ENCODE data around the gene TET1. TPM values are rescaled to one million over a fixed set of nuclear protein-coding genes. Genes with fewer than 3 reads are reported as not detected.

TET1 gene
- total RNA-seq, 4 donors from 2014 or later = 6.9 to 9.6 (median 8.8) TPM

GRCh38 chr10:68717435-68717834, 157.3 kb downstream of the TET1 start:
- H3K27ac ChIP-seq (replicated peaks in 1 of 4) = no peak overlapping the region
- no peak for DNase-seq (ENCODE audit: extremely low spot score)
- H3K4me3 ChIP-seq = no peak overlapping the region
- TF ChIP-seq POLR2A (IDR thresholded peaks at IDR 0.05; ENCODE audit: low read depth) (no peak), CTCF (IDR thresholded peaks at IDR 0.05) (no peak), POLR2AphosphoS5 (IDR thresholded peaks at IDR 0.05) (no peak), EP300 (IDR thresholded peaks at IDR 0.05) (no peak)
- H3K36me3 ChIP-seq = no peaks in the 10 kb centered on the region
- H3K9me3 ChIP-seq = no peaks in the 10 kb centered on the region
- 82% methylated on average over 3 of the region's 3 CpGs for WGBS
- H3K27me3 ChIP-seq = no peaks in the 10 kb centered on the region
- peaks cover 2 to 10% (median 7%) of the 10 kb centered on the region in 4 donors for H3K4me1 ChIP-seq
- intact Hi-C loops (cut with DNase I) = no loop called here

GRCh38 chr10:68720793-68721672, 160.9 kb downstream of the TET1 start, which contains the start of gene CCAR1:
CCAR1 (plus strand) TSS chr10:68721239; CDS start chr10:68722505, 1,266 bp downstream.
- H3K27me3 ChIP-seq = no peaks in the 10 kb centered on the region
- intact Hi-C loops (cut with DNase I) = loop anchor here (2.0 to 5.0 kb wide), 2 partner anchors 169 to 194 kb away; partner anchors contain the start of gene SLC25A16
- peaks cover 6 to 18% (median 15%) of the 10 kb centered on the region in 4 donors for H3K4me1 ChIP-seq
- peak within 1 kb of the TSS; percentile 85 to 100 (median 94) for H3K4me3 ChIP-seq
- H3K36me3 ChIP-seq = peaks cover 4 to 31% (median 22%) of the 10 kb centered on the region in 4 donors
- DNase-seq (ENCODE audit: extremely low spot score) = peak; percentile 99
- WGBS = under 1% methylated on average over 26 of the region's 72 CpGs
- H3K27ac ChIP-seq (replicated peaks in 1 of 4) = peak within 1 kb of the TSS; percentile 86 to 97 (median 92)
- TF ChIP-seq POLR2AphosphoS5 (IDR thresholded peaks at IDR 0.05) (peak; percentile 93 to 94), EP300 (IDR thresholded peaks at IDR 0.05) (no peak), POLR2A (IDR thresholded peaks at IDR 0.05; ENCODE audit: low read depth) (no peak)
- H3K9me3 ChIP-seq = no peaks in the 10 kb centered on the region

GRCh38 chr10:68721673-68722335, 161.7 kb downstream of the TET1 start:
- H3K36me3 ChIP-seq = peaks cover 4 to 38% (median 28%) of the 10 kb centered on the region in 4 donors
- H3K27ac ChIP-seq (replicated peaks in 1 of 4) = peak overlapping the region; percentile 86 to 97 (median 92)
- H3K4me1 ChIP-seq = peaks cover 6 to 18% (median 15%) of the 10 kb centered on the region in 4 donors
- intact Hi-C loops (cut with DNase I) = loop anchor here (2.0 to 5.0 kb wide), 2 partner anchors 170 to 195 kb away; partner anchors contain the start of gene SLC25A16
- under 1% methylated on average over 8 of the region's 27 CpGs for WGBS
- H3K9me3 ChIP-seq = no peaks in the 10 kb centered on the region
- TF ChIP-seq EP300 (IDR thresholded peaks at IDR 0.05) = no peak
- DNase-seq (ENCODE audit: extremely low spot score) = no peak
- H3K27me3 ChIP-seq = no peaks in the 10 kb centered on the region
- peak overlapping the region; percentile 85 to 100 (median 94) for H3K4me3 ChIP-seq

GRCh38 chr10:68725016-68725415, 164.9 kb downstream of the TET1 start:
- Histone ChIP-seq H3K27ac (replicated peaks in 1 of 4) (no peak overlapping the region), H3K27me3 (no peaks in the 10 kb centered on the region), H3K4me3 (no peak overlapping the region), H3K4me1 (peaks cover 6 to 18% (median 16%) of the 10 kb centered on the region in 4 donors), H3K36me3 (peaks cover 17 to 70% (median 52%) of the 10 kb centered on the region in 4 donors), H3K9me3 (no peaks in the 10 kb centered on the region)
- TF ChIP-seq CTCF (IDR thresholded peaks at IDR 0.05) (no peak), POLR2AphosphoS5 (IDR thresholded peaks at IDR 0.05) (no peak), POLR2A (IDR thresholded peaks at IDR 0.05; ENCODE audit: low read depth) (no peak), EP300 (IDR thresholded peaks at IDR 0.05) (no peak)
- WGBS = 96% methylated on average over 14 of the region's 14 CpGs
- no peak for DNase-seq (ENCODE audit: extremely low spot score)
- intact Hi-C loops (cut with DNase I) = no loop called here

GRCh38 chr10:68727146-68727545, 167.0 kb downstream of the TET1 start:
- Histone ChIP-seq H3K4me3 (no peak overlapping the region), H3K9me3 (no peaks in the 10 kb centered on the region), H3K27ac (replicated peaks in 1 of 4) (no peak overlapping the region), H3K4me1 (peaks cover 6 to 16% (median 9%) of the 10 kb centered on the region in 4 donors), H3K27me3 (no peaks in the 10 kb centered on the region), H3K36me3 (peaks cover 25 to 91% (median 73%) of the 10 kb centered on the region in 4 donors)
- 85% methylated on average over 9 of the region's 9 CpGs for WGBS
- TF ChIP-seq CTCF (IDR thresholded peaks at IDR 0.05) (no peak), EP300 (IDR thresholded peaks at IDR 0.05) (no peak), POLR2AphosphoS5 (IDR thresholded peaks at IDR 0.05) (no peak), POLR2A (IDR thresholded peaks at IDR 0.05; ENCODE audit: low read depth) (no peak)
- intact Hi-C loops (cut with DNase I) = no loop called here
- no peak for DNase-seq (ENCODE audit: extremely low spot score)
